Stimulated activated CD4-positive, alpha-beta T cell treated with anti-CD3 and anti-CD28 coated beads, Interleukin-1b, Interleukin-23, amount 100 ng/mL, for 24 hours (primary cell): ENCODE data around the gene CNTFR.

ENCODE experiments used
- DNase-seq, 4 experiments: peaks; one replicate each; pipeline ENCODE4 v3.0.0-alpha.2; 2020; ENCODE audit warnings: low read depth in 4 of 4, low spot score in 1 of 4

Gene CNTFR

GRCh38 chr9:34508951-34509350 lies 80.6 kb downstream of the CNTFR start:
- no peak for DNase-seq

- no peak for DNase-seq
Observed at GRCh38 chr9:34508463-34508862, 81.1 kb downstream of the CNTFR start.

- no peak for DNase-seq
Observed at GRCh38 chr9:34507966-34508365, 81.6 kb downstream of the CNTFR start.

GRCh38 chr9:34507556-34507955 lies 82.0 kb downstream of the CNTFR start:
- no peak for DNase-seq

GRCh38 chr9:34506623-34507022 lies 82.9 kb downstream of the CNTFR start:
- no peak for DNase-seq

GRCh38 chr9:34505370-34506120 lies 84.0 kb downstream of the CNTFR start:
- DNase-seq = no peak

- no peak for DNase-seq
Observed at GRCh38 chr9:34503406-34503805, 86.1 kb downstream of the CNTFR start.

- no peak for DNase-seq
Observed at GRCh38 chr9:34502891-34503290, 86.6 kb downstream of the CNTFR start.

GRCh38 chr9:34502471-34502870 lies 87.1 kb downstream of the CNTFR start:
- no peak for DNase-seq

- DNase-seq = no peak
Observed at GRCh38 chr9:34501889-34502425, 87.6 kb downstream of the CNTFR start.
